ENCODE results near the gene ALKAL2.

Gene ALKAL2

DNA sequence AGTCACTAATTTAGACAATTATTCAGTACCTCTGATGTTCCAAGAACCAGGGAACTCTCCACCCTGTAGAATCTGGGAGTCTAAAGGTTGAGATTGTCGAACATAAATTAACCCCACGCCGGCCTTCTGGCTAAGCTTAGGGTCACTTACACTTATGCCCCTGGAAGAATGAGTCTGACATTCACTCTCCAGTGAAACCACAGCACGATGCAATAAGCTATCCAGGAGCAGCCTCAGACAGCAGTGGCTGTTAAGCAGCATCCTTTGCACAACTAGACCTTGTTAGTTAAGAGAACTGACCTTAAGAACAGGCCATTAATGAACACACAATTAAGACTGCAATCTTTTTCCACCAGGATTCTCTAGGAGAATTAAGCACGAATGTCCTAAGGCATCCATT is 49.0 kb downstream of the ALKAL2 start:
- DNase-seq = no peak

DNA sequence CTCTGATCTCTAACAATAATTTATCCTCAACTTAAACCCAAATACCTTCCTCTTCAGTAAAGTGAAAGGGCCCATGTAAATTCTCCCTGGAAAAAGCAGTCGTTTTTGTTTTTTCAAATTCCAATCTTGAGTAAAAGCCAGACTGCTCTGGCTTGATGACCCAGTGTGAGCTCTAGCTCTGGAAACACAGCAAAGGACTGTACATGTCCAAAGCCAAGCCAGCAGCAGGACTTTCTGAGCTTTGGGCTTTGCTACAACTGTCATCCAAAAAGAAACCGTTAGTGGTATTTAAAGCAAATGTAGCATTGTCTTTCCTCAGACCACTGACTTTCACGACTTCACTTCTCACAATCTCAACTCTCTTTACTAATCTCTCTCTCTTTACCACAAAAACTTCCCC is 49.5 kb downstream of the ALKAL2 start:
- DNase-seq = no peak

- peak; percentile 20 for DNase-seq
These were observed 50.0 kb downstream of the ALKAL2 start for GRCh38 chr2:237878-238277.

GRCh38 chr2:236993-237539 is 50.8 kb downstream of the ALKAL2 start:
- no peak for DNase-seq

DNA sequence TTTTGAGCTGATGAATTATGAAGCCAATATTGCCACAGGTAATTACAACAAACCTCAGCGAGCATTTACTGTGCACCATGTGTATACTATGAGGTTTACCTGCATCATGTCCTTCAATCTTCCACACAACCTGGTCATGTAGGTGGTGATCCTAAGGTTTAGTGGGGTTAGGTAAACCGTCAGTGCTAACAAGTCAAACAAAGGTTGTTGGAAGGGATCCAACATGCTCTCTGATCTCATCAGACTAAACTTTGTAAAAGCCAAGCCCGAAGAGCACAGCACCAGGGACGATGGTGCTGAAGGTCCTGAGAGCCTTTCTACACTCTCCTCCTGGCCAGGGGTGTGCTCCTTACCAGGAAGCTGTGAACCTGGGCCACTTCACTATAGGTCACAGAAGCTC is 53.5 kb downstream of the ALKAL2 start:
- DNase-seq = no peak

DNA sequence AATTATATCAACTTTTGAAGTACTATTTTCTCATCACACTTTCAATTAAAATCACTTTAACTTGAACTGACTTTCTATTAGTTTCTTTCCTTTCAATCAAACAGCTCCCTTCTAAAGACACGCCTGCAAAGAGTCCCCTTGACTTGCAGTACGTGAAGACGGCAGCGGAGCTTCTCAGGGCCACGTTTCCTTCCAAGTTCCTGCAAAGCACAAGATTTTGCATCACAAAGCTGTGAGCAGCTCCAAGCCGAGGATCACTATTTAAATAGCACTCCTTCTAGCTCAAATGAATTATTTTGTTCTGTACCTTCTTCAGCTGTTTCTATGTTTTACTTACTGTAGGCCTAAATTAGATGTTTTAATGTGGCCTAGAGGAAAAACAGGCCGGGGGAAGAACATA is 54.9 kb downstream of the ALKAL2 start:
- DNase-seq = no peak

GRCh38 chr2:231521-232185 is 56.2 kb downstream of the ALKAL2 start:
- no peak for DNase-seq
